ENCODE measurements around the gene TMEM59. TPM values are rescaled to one million over a fixed set of nuclear protein-coding genes. Genes with fewer than 3 reads are reported as not detected.

TMEM59 gene
- total and polyA plus RNA-seq, 10 donors, result 73.1 to 295 (median 223) TPM

GRCh38 chr1:53979712-53980450 is 73.1 kb downstream of the TMEM59 start:
- no peak for DNase-seq
- TF ChIP-seq POLR2A (IDR thresholded peaks at IDR 0.05) (no peak), POLR2AphosphoS5 (IDR thresholded peaks at IDR 0.05) (no peak), CTCF (IDR thresholded peaks at IDR 0.05 in 8 of 11, conservative IDR thresholded peaks at IDR 0.05 in 3 of 11) (no peak)
- H3K4me3 ChIP-seq, result no peak overlapping the region
- H3K36me3 ChIP-seq, result no peaks in the 10 kb centered on the region
- intact Hi-C loops (cut with DNase I; ENCODE audit: low total_unique reads), result no loop called here
- no peaks in the 10 kb centered on the region for H3K9me3 ChIP-seq
- H3K27ac ChIP-seq, result no peak overlapping the region
- peaks cover 0 to 14% (median 8%) of the 10 kb centered on the region in 6 donors for H3K4me1 ChIP-seq
- H3K27me3 ChIP-seq (replicated peaks in 1 of 7), result peaks cover 0 to 5% (median 0%) of the 10 kb centered on the region in 7 donors
- 76 to 88% (median 83%) methylated on average over 13 of the region's 13 CpGs for WGBS, 5 donors

Small RNA genes within 50 kb of the gene (microRNA-seq; reads per million reads assigned to microRNA genes)
- 1.8 to 5.6 (median 5.1) reads per million in 3 donors for gene MIR4781

Small RNA genes within 50 kb of the gene (small RNA-seq; reads per million reads assigned to genes)
- gene AL353898.1 (0 reads per million in 4 donors), gene AL353898.2 (0 reads per million in 4 donors)

Other genes starting within 250 kb of the TMEM59 start
- gene NDC1, start 214.9 kb downstream of the TMEM59 start, total RNA-seq, result 10 to 100 TPM in 3 of 7 donors, 1 to 10 TPM in 4; 8.0 to 18.2 (median 9.6) TPM
- gene NDC1, start 214.9 kb downstream of the TMEM59 start, polyA plus RNA-seq, result 1 to 10 TPM; 5.2 to 6.8 (median 5.9) TPM
- gene YIPF1, start 163.4 kb downstream of the TMEM59 start, total RNA-seq, result 10 to 100 TPM; 19.5 to 39.7 (median 23.9) TPM
- 10 to 100 TPM; 15.2 to 19.8 (median 18.2) TPM for gene YIPF1, start 163.4 kb downstream of the TMEM59 start, polyA plus RNA-seq
- 1 to 10 TPM in 1 of 7 donors, under 1 TPM in 3, not detected in 3; 0.17 to 1.6 (median 0.62) TPM for gene DIO1, start 159.0 kb downstream of the TMEM59 start, total RNA-seq
- gene DIO1, start 159.0 kb downstream of the TMEM59 start, polyA plus RNA-seq, result under 1 TPM; 0.04 to 0.19 (median 0.09) TPM
- gene IFT25, start 107.5 kb downstream of the TMEM59 start, total RNA-seq, result 10 to 100 TPM; 23.7 to 38.1 (median 27.6) TPM
- gene IFT25, start 107.5 kb downstream of the TMEM59 start, polyA plus RNA-seq, result 10 to 100 TPM; 24.6 to 31.4 (median 28.3) TPM
- gene LRRC42, start 106.9 kb downstream of the TMEM59 start, total RNA-seq, result 10 to 100 TPM in 6 of 7 donors, 1 to 10 TPM in 1; 9.7 to 13.8 (median 11.6) TPM
- gene LRRC42, start 106.9 kb downstream of the TMEM59 start, polyA plus RNA-seq, result 1 to 10 TPM; 4.9 to 9.5 (median 5.5) TPM
- not detected for gene LDLRAD1, start 35.0 kb downstream of the TMEM59 start, total RNA-seq
- not detected for gene LDLRAD1, start 35.0 kb downstream of the TMEM59 start, polyA plus RNA-seq
- gene TCEANC2, start 404 bp upstream of the TMEM59 start, total RNA-seq, result 10 to 100 TPM in 2 of 7 donors, 1 to 10 TPM in 5; 4.9 to 12.7 (median 6.8) TPM
- gene TCEANC2, start 404 bp upstream of the TMEM59 start, polyA plus RNA-seq, result 1 to 10 TPM; 1.9 to 2.7 (median 2.7) TPM
- 1 to 10 TPM in 2 of 7 donors, under 1 TPM in 5; 0.23 to 1.6 (median 0.85) TPM for gene CDCP2, start 99.8 kb upstream of the TMEM59 start, total RNA-seq
- not detected for gene CDCP2, start 99.8 kb upstream of the TMEM59 start, polyA plus RNA-seq
- gene CYB5RL, start 146.8 kb upstream of the TMEM59 start, total RNA-seq, result 10 to 100 TPM in 4 of 7 donors, 1 to 10 TPM in 3; 6.6 to 15.1 (median 11.0) TPM
- gene CYB5RL, start 146.8 kb upstream of the TMEM59 start, polyA plus RNA-seq, result 1 to 10 TPM; 1.3 to 3.5 (median 1.5) TPM
- gene MRPL37, start 147.0 kb upstream of the TMEM59 start, total RNA-seq, result 10 to 100 TPM; 38.3 to 55.9 (median 50.1) TPM
- 10 to 100 TPM; 20.4 to 42.5 (median 38.4) TPM for gene MRPL37, start 147.0 kb upstream of the TMEM59 start, polyA plus RNA-seq

All from spleen (tissue), 11 donors.